Keratinocyte (primary cell): ENCODE results near the gene MYCBP2. TPM values are rescaled to one million over a fixed set of nuclear protein-coding genes. Genes with fewer than 3 reads are reported as not detected.

Experiments used
- DNase-seq: peaks from one replicate; pipeline ENCODE4 v3.0.0-alpha.2; 2011; ENCODE audit warnings: low read depth, missing footprints, low spot score
- FAIRE-seq: peaks from 2 replicates; lab custom pipeline; 2011; peaks lifted over from hg19 to GRCh38; lab: Jason Lieb, UNC
- H2AFZ ChIP-seq: 2 replicates; pipeline ENCODE4 v1.6.0; 2012; ENCODE audit warnings: low read length, control low read depth, inconsistent platforms; ENCODE audit not compliant: control insufficient read depth
- H3K27ac ChIP-seq: 2 replicates; pipeline ENCODE4 v1.5.1; 2011; ENCODE audit warnings: low read length; ENCODE audit not compliant: control insufficient read depth, insufficient read depth
- H3K27me3 ChIP-seq: 3 replicates; pipeline ENCODE4 v1.6.0; 2011; ENCODE audit warnings: low read length; ENCODE audit not compliant: control insufficient read depth, insufficient read depth; ENCODE audit errors: extremely low read depth
- H3K36me3 ChIP-seq, 2 experiments: 2 replicates in 1 of 2; 3 replicates in 1 of 2; pipeline ENCODE4 v1.5.1; 2011; ENCODE audit warnings: low read length in 2 of 2, mild to moderate bottlenecking in 1 of 2; ENCODE audit not compliant: control insufficient read depth in 2 of 2, insufficient read depth in 2 of 2; ENCODE audit errors: extremely low read depth in 1 of 2
- H3K4me1 ChIP-seq: 3 replicates; pipeline ENCODE4 v1.5.1; 2011; ENCODE audit warnings: low read length; ENCODE audit not compliant: control insufficient read depth, insufficient read depth; ENCODE audit errors: extremely low read depth
- H3K4me2 ChIP-seq: 3 replicates; pipeline ENCODE4 v1.6.0; 2011; ENCODE audit warnings: low read depth, low read length; ENCODE audit not compliant: control insufficient read depth, insufficient read depth; ENCODE audit errors: extremely low read depth
- H3K4me3 ChIP-seq, 3 experiments: fragments of 200-600 bp in 1 of 3; sonication (generic) in 1 of 3; 2 replicates in 2 of 3; 3 replicates in 1 of 3; pipeline ENCODE4 v1.5.1; 2011 to 2016; ENCODE audit warnings: low read length in 3 of 3, mild to moderate bottlenecking in 3 of 3, control low read depth in 2 of 3, inconsistent platforms in 1 of 3, low read depth in 1 of 3, mixed read lengths in 1 of 3, mixed run types in 1 of 3, moderate library complexity in 1 of 3; ENCODE audit not compliant: control insufficient read depth in 2 of 3, insufficient read depth in 2 of 3; ENCODE audit errors: extremely low read depth in 1 of 3
- H3K79me2 ChIP-seq: 2 replicates; pipeline ENCODE4 v1.6.0; 2012; ENCODE audit warnings: low read length; ENCODE audit not compliant: control insufficient read depth, insufficient read depth
- H3K9ac ChIP-seq: 3 replicates; pipeline ENCODE4 v1.6.0; 2011; ENCODE audit warnings: low read length; ENCODE audit not compliant: control insufficient read depth, insufficient read depth; ENCODE audit errors: extremely low read depth
- H3K9me1 ChIP-seq: 3 replicates; pipeline ENCODE4 v1.6.0; 2011; ENCODE audit warnings: low read length; ENCODE audit not compliant: control insufficient read depth, insufficient read depth; ENCODE audit errors: extremely low read depth
- H3K9me3 ChIP-seq: 2 replicates; pipeline ENCODE4 v1.5.1; 2012; ENCODE audit warnings: low read depth, low read length; ENCODE audit not compliant: control insufficient read depth
- H4K20me1 ChIP-seq: 3 replicates; pipeline ENCODE4 v1.6.0; 2011; ENCODE audit warnings: low read length; ENCODE audit not compliant: control insufficient read depth, insufficient read depth; ENCODE audit errors: extremely low read depth
- CTCF ChIP-seq, 3 experiments: IDR thresholded peaks in 1 of 3; conservative IDR thresholded peaks in 1 of 3; optimal IDR thresholded peaks in 1 of 3; 2 replicates in 2 of 3; 3 replicates in 1 of 3; pipeline versions ENCODE3 to v1.5.1; 2011; ENCODE audit warnings: low read length in 3 of 3, mild to moderate bottlenecking in 3 of 3, moderate library complexity in 2 of 3, control low read depth in 1 of 3, inconsistent platforms in 1 of 3; ENCODE audit not compliant: insufficient read depth in 2 of 3; ENCODE audit errors: extremely low read depth in 1 of 3
- EZH2 ChIP-seq: IDR thresholded peaks from one replicate; pipeline ENCODE4 v1.6.1; 2012; ENCODE audit warnings: inconsistent platforms, mild to moderate bottlenecking, low read length, moderate library complexity
- dilution Hi-C: fragments of 300-500 bp; cut with MboI; formaldehyde crosslinking; loops from one replicate; pipeline ENCODE4 v1.7.0; 2020; ENCODE audit warnings: low sequenced_read_pairs; ENCODE audit not compliant: extremely low pct_ligation_motif_present
- polyA plus RNA-seq, 5 experiments: library from polyadenylated mRNA; depleted of rRNA in 3 of 5; stranded (reverse) in 3 of 5; stranded (forward) in 1 of 5; unstranded in 1 of 5; fragments of >200 nt; gene quantifications; 1 replicate in 1 of 5; 2 replicates in 3 of 5; 3 replicates in 1 of 5; pipeline versions ENCODE4 v1.2.1 to v1.2.3, GENCODE V29; 2011 to 2012; ENCODE audit warnings: missing spikeins in 2 of 5, low read depth in 1 of 5, low replicate concordance in 1 of 5

Gene MYCBP2
- polyA plus RNA-seq, 1 donor (not counting 4 experiments of a cell fraction or from before 2014, with no cell fraction given), result 43.8 TPM

- Histone ChIP-seq H3K27ac (no peak overlapping the region), H4K20me1 (no peaks in the 10 kb centered on the region), H3K4me3 (no peak overlapping the region), H2AFZ (no peak overlapping the region), H3K4me2 (no peak overlapping the region), H3K9me1 (no peaks in the 10 kb centered on the region), H3K36me3 (peaks cover 0 to 3% of the 10 kb centered on the region in 2 experiments), H3K9me3 (no peaks in the 10 kb centered on the region), H3K9ac (no peak overlapping the region), H3K79me2 (no peaks in the 10 kb centered on the region), H3K4me1 (no peaks in the 10 kb centered on the region), H3K27me3 (no peaks in the 10 kb centered on the region)
- no peak for TF ChIP-seq EZH2
- no peak for TF ChIP-seq CTCF (optimal IDR thresholded peaks at IDR 0.05 in 1 of 3, IDR thresholded peaks at IDR 0.05 in 1 of 3, conservative IDR thresholded peaks at IDR 0.05 in 1 of 3; ENCODE audit: extremely low read depth in 1 of 3, insufficient read depth in 2 of 3, low read length in 3 of 3)
- dilution Hi-C loops, result no loop called here
- FAIRE-seq (no peak), DNase-seq (no peak)
These were observed 96.3 kb downstream of the MYCBP2 start for GRCh38 chr13:77230560-77230959.

- Histone ChIP-seq H3K27ac (no peak overlapping the region), H4K20me1 (no peaks in the 10 kb centered on the region), H3K9ac (no peak overlapping the region), H2AFZ (no peak overlapping the region), H3K4me1 (no peaks in the 10 kb centered on the region), H3K36me3 (peaks cover 0 to 5% of the 10 kb centered on the region in 2 experiments), H3K4me2 (no peak overlapping the region), H3K9me3 (no peaks in the 10 kb centered on the region), H3K9me1 (no peaks in the 10 kb centered on the region), H3K27me3 (no peaks in the 10 kb centered on the region), H3K79me2 (no peaks in the 10 kb centered on the region), H3K4me3 (no peak overlapping the region)
- dilution Hi-C loops, result no loop called here
- FAIRE-seq (no peak), DNase-seq (no peak)
- TF ChIP-seq CTCF (optimal IDR thresholded peaks at IDR 0.05 in 1 of 3, IDR thresholded peaks at IDR 0.05 in 1 of 3, conservative IDR thresholded peaks at IDR 0.05 in 1 of 3; ENCODE audit: extremely low read depth in 1 of 3, insufficient read depth in 2 of 3, low read length in 3 of 3) (no peak), EZH2 (no peak)
These were observed 100.9 kb downstream of the MYCBP2 start for GRCh38 chr13:77225946-77226345.
